Astrocyte of the cerebellum (primary cell): Measurements from ENCODE around the gene INPP4A.
"Not testable (repeated sequence)": the region's sequence is repeated elsewhere in the genome, so short reads cannot be mapped to it uniquely, and the experiment has no call there.

Experiments used
- DNase-seq: peaks from one replicate; pipeline ENCODE4 v3.0.0-alpha.2; 2011; ENCODE audit warnings: low read depth
- H3K4me3 ChIP-seq: 2 replicates; pipeline ENCODE4 v1.5.1; 2011; ENCODE audit warnings: mild to moderate bottlenecking, low read depth, low read length, moderate library complexity
- CTCF ChIP-seq: IDR thresholded peaks from 2 replicates; pipeline ENCODE4 v1.5.1; 2012; ENCODE audit warnings: low read length, low read depth, moderate library complexity, mild to moderate bottlenecking; ENCODE audit errors: missing control alignments
- in situ Hi-C: cut with HindIII; loops from 2 replicates; pipeline ENCODE4 v1.10.0; 2017; ENCODE audit warnings: low sequenced_read_pairs

Gene INPP4A

GRCh38 chr2:98405301-98405700 is 39.4 kb upstream of the INPP4A start:
- in situ Hi-C loops = no loop called here
- DNase-seq = no peak
- H3K4me3 ChIP-seq = no peak overlapping the region
- TF ChIP-seq CTCF = no peak

- no peak for TF ChIP-seq CTCF
- no peak for DNase-seq
- in situ Hi-C loops = no loop called here
- no peak overlapping the region for H3K4me3 ChIP-seq
Measured at GRCh38 chr2:98408155-98408554, 36.5 kb upstream of the INPP4A start.

- in situ Hi-C loops = no loop called here
- peak; percentile 71 for TF ChIP-seq CTCF
- H3K4me3 ChIP-seq = no peak overlapping the region
- peak; percentile 12 for DNase-seq
Measured at GRCh38 chr2:98412751-98413458, 31.8 kb upstream of the INPP4A start.

- H3K4me3 ChIP-seq, in situ Hi-C loops, DNase-seq: not testable (repeated sequence)
Measured at GRCh38 chr2:98414246-98414645, 30.4 kb upstream of the INPP4A start.

- in situ Hi-C loops, H3K4me3 ChIP-seq, DNase-seq: not testable (repeated sequence)
Measured at GRCh38 chr2:98415719-98416248, 28.9 kb upstream of the INPP4A start.

DNA sequence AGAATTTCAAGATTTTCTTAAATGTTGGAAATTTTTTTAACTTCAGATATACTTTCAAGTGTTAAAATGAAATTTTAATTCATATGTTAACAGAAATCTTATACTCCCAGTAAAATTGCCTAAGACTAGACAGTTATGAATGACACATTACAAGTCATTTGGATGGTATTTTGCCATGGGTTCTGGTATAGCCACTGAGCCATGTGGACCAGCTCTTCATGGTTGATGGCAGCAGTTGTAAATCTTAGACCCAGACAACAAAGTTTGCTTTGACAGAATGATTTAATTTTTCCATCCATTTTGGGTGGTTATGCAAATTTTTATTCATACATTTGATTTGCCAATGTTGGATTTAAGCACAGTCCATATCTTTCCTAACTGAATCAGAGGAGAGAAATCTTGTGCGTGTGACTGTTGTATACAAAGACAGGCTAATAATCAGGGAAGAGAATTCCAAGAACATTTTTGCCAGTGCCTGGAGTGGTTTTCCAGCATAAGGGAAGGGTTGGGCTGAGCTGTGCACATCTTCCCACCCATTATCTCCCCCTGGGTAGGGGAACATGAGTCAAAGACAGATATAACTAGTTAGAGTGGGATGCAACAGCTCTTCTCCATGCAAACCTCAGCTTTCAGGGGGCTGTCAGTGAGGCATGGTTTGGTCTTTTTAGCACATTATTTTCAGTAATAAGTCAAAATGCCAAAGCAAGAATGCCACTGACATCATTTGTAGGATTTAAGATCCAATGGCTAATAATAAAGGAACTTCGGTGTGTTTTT is 28.1 kb upstream of the INPP4A start:
- in situ Hi-C loops = no loop called here
- TF ChIP-seq CTCF = no peak
- no peak overlapping the region for H3K4me3 ChIP-seq
- DNase-seq = no peak

DNA sequence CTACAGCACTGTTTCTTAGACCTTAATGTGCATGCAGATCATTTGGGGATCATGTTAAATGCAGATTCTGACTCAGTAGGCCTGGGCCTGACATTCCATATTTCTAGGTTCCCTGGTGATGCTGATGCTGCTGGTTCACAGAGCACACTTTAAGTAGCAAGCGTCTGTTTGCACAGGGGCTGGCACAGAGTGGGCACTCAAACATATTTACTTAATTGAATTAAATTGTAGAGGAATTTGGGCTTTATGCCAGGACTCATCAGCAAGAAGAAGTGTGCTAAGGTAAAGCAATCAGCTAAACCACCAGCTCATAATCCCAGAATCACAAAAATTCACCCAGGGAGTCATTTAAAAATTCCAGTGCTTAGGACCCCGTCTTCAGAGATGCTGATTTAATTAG is 25.1 kb upstream of the INPP4A start:
- H3K4me3 ChIP-seq = no peak overlapping the region
- no peak for DNase-seq
- in situ Hi-C loops = no loop called here
- no peak for TF ChIP-seq CTCF
